GM18909 (cell line): ENCODE results near the gene CCDC197.

Experiments used
- ATAC-seq: cut with Tn5 transposase; IDR thresholded peaks from one replicate; pipeline ENCODE4 v1.9.1; 2021; ENCODE audit warnings: mild to moderate bottlenecking; ENCODE audit not compliant: unreplicated experiment, poor library complexity

CCDC197 gene

DNA sequence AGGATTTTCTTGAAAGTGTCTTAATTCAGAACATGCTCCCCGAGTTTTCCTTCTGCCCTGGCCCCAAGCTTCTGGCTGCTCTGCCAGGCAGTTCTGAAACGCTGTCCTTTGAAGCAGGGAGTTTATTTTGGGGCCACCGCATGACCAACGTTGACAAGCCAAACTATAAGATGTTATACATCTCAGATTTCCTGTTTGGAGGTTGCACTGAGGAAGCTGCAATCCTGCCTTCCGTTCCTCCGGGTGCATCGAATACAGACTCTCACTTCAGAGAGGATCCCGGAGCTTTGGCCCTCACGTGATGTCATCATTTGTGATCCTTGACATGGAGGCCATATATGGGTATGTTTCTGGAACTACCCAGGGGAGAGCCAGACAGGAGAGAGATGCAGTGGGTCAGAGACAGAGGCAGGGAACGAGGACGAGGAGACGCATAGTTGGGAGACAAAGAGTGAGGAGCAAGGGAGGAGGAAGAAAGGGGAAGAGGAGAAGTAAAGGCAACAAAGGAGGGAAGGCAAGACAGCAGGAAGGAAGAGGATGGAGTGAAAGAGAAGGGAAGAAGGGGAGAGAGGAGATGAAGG lies 20.5 kb upstream of the CCDC197 start, which contains the start of gene ASB2:
Gene ASB2 (minus strand): TSS at position 94 of the 581 bp plus-strand sequence. CDS start 12,031 bp downstream, outside the sequence.
- peak; percentile 4 for ATAC-seq

DNA sequence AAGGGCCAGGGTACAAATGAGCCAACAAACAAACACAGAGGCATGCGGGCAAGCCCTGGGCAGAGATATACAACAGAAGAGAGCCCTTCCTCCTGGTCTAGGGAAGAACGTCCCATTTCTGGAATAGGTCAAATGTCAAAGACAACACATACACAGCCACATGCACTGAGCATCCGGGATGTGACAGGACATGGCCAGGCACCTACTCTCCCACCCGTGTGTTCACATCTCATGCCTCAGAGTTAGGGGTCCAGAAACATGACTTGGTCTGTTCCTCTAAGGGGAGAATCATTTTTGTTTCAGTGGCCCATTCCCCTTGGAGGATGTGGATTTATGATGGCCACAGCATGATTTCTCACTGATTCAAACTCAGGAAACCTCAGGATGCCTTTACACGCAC lies 19.9 kb upstream of the CCDC197 start:
- ATAC-seq: no peak

DNA sequence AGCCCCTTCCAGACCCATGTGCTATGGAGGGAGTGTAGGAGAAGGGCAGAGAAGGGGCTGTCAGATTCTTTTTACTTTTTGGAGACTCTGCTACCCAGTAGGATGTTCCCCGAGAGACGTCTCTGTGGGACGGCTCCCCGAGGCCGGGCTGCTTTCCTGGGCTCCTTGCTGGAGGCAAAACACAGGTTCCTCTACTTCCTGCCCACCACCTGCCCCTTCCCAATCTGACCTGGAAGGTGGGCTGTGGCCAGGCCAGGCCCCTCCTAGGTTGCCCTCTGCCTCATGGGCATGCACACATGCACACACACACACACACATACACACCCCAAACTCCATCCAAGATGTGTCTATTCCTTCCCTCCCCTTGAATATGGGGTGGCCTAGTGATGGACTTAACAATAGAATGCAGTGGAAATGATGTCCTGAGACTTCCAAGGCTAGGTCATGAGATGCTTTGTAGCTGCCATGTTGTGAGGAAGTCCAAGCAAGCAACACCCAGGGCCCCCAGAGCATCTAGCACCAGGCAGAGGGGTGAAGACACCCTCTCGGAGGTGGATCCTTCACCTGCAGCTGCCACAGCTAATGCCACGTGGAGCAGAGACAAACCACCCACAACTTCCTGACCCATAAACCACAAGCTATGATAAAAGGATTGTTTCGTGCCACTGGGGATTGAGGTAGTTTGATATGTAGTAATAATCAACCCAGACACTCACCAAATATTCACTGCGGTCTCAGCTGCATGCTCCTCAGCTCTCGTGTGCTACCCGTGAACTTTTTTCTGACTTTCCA lies 19.1 kb upstream of the CCDC197 start:
- peak; percentile 74 for ATAC-seq

DNA sequence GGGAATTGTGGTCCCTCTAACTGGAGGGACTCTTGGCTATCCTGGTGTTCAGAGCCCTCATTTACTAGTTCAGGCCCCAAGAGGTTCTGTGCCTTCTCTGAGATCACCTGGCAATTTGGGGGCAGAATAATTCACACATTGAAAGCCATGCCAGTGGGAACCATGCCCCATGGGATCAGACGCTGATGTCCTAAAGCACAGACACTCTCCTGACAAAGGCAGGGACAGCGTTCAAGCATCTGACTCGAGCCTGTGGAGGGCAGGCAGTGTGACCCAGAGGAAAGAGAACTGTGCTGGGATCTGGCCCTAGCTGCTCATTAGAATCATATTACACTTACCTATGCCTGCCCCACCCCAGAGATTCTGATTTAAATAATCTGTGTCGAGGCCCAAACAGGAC lies 18.4 kb upstream of the CCDC197 start:
- ATAC-seq: peak; percentile 2

GRCh38 chr14:93980456-93981201 lies 16.5 kb upstream of the CCDC197 start:
- no peak for ATAC-seq

- no peak for ATAC-seq
Measured at GRCh38 chr14:93981316-93982229, 15.5 kb upstream of the CCDC197 start.

DNA sequence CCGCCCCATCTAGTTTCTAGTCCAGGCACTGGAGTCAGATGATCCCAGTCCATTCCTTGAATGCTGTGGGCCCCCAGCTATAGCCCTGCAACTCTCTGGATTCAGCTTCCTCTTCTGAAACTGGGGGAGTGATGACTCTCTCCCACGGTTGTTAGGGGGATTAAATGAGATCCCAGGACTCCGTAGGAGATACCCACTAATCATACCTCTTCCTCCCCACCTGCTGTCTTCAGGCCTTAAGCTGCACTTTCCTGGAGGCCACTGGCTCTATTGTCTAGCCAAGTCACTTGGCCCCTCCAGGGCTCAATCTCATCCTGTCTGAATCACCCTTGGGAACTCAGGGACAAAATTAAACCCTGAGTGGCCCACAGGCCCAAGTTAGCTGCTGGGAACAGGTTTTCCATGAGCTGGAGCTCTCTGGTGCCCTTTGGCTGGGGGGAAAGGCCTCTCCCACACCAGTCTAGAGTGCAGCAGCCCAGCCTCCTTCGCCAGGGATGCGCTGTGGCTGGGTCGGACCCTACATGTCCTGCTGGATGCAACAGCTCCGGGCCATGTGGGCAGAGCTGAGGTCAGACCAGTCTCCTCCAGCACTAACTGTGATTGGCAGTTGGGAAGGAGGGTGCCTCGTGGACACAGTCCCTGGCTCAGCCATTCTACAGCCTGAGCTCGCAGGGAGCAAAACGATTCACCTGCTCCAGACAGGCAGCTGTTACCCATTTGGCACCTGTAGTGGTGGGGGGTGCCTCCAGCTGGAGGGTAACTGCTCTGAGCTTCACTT lies 14.7 kb upstream of the CCDC197 start:
- ATAC-seq: no peak

- ATAC-seq: no peak
Measured at GRCh38 chr14:93984070-93984469, 13.0 kb upstream of the CCDC197 start.

GRCh38 chr14:93984987-93985410 lies 12.1 kb upstream of the CCDC197 start:
- ATAC-seq: no peak

DNA sequence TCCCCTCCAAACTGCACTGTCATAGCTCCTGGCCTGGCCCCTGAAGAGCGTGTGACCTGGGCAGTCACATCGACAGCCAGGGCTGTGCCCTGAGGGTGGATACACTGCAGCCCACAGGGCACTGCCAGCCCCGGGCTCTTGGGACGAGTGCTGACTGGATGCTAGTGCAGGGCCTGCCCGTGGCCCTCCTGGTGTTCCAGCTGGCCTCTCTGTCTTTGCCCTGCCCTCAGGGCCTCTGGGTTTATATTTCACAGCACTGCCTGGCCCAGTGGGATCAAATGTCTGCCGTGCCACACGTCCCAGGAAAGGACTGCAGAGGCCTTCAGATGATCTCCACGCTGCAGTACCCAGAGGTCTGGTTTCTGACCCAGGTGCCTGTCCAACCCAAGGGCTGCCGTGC lies 10.1 kb upstream of the CCDC197 start:
- no peak for ATAC-seq

GRCh38 chr14:93987376-93987775 lies 9.7 kb upstream of the CCDC197 start:
- no peak for ATAC-seq

- no peak for ATAC-seq
Measured at GRCh38 chr14:93987815-93988476, 9.2 kb upstream of the CCDC197 start.

DNA sequence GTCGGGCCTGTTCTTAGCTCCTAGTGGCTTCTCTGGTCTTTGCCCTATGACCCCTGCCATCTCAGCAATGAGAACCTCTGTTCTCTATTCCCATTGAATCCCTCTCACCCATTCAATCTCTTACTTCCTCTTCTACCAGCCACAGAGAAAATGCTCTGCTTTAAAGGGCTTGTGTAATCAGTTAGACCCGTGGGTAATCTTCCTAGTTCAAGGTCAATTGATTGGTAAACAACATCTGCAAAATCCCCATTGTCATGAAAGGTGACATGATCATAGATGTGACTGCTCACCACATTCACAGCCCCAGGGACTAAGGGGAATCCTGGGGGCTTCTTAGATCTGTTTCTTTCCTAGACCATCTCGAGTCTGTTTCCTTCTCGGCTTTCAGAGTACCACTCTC lies 7.2 kb upstream of the CCDC197 start:
- peak; percentile 66 for ATAC-seq

- ATAC-seq: no peak
Measured at GRCh38 chr14:93991212-93991611, 5.9 kb upstream of the CCDC197 start.

DNA sequence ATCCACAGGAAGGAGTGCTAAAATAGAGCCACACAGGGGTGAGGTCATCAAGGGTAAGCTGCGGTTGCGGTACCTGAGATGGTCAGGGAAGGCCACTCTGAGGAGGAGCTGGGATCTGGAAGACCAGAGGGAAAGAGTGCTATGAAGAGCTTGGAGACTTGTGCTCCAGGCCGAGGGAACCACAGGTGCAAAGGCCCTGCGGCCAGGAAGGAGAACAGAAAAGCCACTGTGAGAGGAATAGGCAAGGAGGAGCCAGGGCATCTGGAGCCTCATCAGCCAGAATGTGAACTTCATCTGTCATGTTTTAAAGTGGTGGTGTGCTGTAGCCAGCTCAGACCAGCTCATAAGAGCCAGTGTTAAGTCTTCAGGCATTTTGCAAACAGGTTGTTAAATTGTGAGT lies 5.5 kb upstream of the CCDC197 start:
- no peak for ATAC-seq

- no peak for ATAC-seq
Measured at GRCh38 chr14:93993382-93993781, 3.7 kb upstream of the CCDC197 start.

DNA sequence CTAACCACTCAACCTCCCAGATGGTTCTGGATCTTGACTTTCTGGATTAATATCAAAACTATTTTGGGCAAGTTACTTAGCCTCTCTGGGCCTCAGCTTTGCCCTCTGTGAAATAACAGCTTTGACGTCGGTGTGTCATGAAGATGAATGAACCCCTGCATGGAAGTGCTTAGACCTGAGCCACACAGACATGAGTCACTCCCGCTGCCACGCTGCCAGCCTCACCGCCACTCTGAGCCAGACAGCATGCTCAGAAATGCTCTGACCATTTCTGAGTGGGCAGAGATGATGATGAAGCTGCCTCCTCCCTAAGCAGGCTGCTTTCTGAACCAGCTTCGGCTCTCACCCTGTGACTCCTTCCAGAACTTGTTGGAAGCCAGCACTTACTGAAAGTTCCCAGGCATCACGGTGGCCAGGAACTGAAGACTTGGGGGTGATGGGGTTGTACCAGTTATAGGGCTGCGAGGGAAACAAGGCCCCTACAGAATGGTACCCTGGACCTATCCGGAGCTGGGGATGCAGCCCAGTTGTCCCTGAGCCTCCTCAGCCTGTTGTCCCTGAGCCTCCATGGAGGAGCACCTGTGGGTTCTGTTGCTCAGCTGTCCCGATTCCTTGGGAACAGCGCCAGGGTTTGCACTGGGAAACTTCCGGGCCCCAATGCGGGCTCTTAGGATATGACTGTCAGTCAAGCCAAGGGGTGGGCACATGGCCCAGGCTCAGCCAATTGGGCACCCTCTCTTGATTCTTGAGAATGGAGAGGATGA lies 2.0 kb upstream of the CCDC197 start:
- no peak for ATAC-seq

DNA sequence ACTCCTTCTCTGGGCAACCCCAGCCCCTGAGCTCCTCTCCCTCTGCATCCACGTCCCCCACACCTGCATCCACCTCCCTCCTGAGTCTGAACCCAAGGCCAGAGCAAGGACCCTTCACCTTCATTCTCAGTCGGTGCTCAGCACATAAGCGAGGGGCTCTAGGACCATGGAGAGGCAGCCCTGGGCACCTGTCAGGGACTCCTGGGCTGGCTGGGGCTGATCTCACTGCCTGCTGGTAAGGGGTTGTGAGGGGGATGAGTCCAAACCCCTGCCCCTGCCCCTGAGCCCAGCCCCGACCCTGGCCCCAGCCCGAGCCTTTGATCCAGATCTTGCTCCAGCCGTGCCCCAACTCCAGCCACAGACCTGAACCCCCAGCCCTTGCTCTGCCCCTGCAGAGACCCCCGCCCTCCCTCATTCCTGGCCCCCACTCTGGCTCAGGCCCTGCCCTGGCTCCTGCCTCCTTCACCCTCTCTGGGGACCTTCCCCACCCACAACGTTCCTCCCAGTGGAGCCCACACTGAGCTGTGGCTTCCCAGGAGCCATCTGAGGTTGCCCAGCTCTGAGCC lies 888 bp upstream of the CCDC197 start:
- no peak for ATAC-seq
